Coronary artery (tissue), 2 donors: ENCODE data around the gene HDAC9.

Source experiments
- DNase-seq: peaks from one replicate; pipeline ENCODE4 v3.0.0-alpha.2; 2017; ENCODE audit warnings: low spot score
- H3K27ac ChIP-seq, 2 donors: fragments of 200-600 bp; sonication (generic); one replicate each; pipeline ENCODE4 v1.5.1; 2016 to 2019
- H3K4me3 ChIP-seq: fragments of 200-600 bp; sonication (generic); 2 replicates; pipeline ENCODE4 v1.5.1; 2016; ENCODE audit warnings: mild to moderate bottlenecking, moderate library complexity
- TF ChIP-seq, protein P1 (sequence below): fragments of 200-600 bp; sonication (generic); IDR thresholded peaks from one replicate; pipeline ENCODE4 v1.5.1; 2019; ENCODE audit warnings: antibody characterized with exemption

Gene HDAC9

GRCh38 chr7:18575622-18576572 is 80.3 kb downstream of the HDAC9 start:
- no peak for DNase-seq
- H3K27ac ChIP-seq: no peak overlapping the region
- no peak overlapping the region for H3K4me3 ChIP-seq
- TF ChIP-seq, protein P1, sequence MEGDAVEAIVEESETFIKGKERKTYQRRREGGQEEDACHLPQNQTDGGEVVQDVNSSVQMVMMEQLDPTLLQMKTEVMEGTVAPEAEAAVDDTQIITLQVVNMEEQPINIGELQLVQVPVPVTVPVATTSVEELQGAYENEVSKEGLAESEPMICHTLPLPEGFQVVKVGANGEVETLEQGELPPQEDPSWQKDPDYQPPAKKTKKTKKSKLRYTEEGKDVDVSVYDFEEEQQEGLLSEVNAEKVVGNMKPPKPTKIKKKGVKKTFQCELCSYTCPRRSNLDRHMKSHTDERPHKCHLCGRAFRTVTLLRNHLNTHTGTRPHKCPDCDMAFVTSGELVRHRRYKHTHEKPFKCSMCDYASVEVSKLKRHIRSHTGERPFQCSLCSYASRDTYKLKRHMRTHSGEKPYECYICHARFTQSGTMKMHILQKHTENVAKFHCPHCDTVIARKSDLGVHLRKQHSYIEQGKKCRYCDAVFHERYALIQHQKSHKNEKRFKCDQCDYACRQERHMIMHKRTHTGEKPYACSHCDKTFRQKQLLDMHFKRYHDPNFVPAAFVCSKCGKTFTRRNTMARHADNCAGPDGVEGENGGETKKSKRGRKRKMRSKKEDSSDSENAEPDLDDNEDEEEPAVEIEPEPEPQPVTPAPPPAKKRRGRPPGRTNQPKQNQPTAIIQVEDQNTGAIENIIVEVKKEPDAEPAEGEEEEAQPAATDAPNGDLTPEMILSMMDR: no peak

- peak overlapping the region; percentile 23 to 55 for H3K27ac ChIP-seq
- TF ChIP-seq, protein P1: no peak
- no peak overlapping the region for H3K4me3 ChIP-seq
- DNase-seq: no peak
Measured at GRCh38 chr7:18577096-18577771, 81.7 kb downstream of the HDAC9 start.

DNA sequence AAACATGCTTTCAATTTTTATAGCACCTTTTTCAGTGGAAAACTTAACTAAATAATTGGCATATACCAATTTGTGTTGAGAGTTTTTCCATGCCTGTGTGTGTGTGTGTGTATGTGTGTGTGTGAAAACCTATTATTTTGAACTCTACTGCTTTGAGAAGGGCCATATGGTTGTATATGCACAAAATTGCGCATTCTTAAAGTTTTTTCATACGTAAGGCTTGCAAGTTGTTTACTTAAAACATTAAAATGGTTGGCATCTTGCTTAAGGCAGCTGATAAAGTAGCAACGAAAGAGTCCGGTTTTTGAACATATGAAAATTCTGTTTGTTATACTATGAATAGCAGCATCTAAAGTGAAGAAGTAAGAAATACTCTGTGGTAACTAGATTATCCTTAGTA is 84.1 kb downstream of the HDAC9 start:
- TF ChIP-seq, protein P1: no peak
- no peak for DNase-seq
- H3K27ac ChIP-seq: no peak overlapping the region

GRCh38 chr7:18580950-18581349 is 85.4 kb downstream of the HDAC9 start:
- no peak for DNase-seq
- Histone ChIP-seq H3K4me3 (no peak overlapping the region), H3K27ac (peak overlapping the region in 1 of 2 donors; percentile 1)
- TF ChIP-seq, protein P1: no peak

More for the DNA sequence above, 84.1 kb downstream of the HDAC9 start:
- H3K4me3 ChIP-seq: no peak overlapping the region

DNA sequence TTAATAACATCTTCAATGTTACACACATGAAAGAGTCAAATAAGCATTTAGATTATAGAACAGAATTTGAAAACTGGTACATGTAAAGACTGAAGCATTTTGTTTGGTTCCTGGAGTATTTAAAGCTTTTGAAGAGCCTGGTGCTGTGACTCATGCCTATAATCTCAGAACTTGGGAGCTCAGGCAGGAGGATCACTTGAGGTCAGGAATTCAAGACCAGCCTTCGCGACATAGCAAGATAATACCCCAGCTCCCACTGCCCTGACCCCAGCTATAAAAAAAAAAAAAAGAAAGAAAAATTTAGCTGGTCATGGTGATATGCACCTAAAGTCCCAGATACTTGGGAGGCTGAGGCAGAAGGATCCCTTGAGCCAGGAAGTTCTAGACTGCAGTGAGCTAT is 87.8 kb downstream of the HDAC9 start:
- TF ChIP-seq, protein P1: no peak
- Histone ChIP-seq H3K27ac (peak overlapping the region in 1 of 2 donors; percentile 13), H3K4me3 (no peak overlapping the region)
- DNase-seq: no peak

GRCh38 chr7:18590241-18590640 is 94.7 kb downstream of the HDAC9 start:
- Histone ChIP-seq H3K27ac (no peak overlapping the region), H3K4me3 (no peak overlapping the region)
- TF ChIP-seq, protein P1: no peak
- DNase-seq: no peak
